Esophagus squamous epithelium (tissue), 4 donors: ENCODE results near the gene ST6GAL1.

Experiments
- POLR2A ChIP-seq, 4 donors: fragments of 450-650 bp; IDR thresholded peaks; one replicate each; pipeline ENCODE4 v1.6.1; 2017; ENCODE audit warnings: antibody characterized with exemption in 4 of 4, mild to moderate bottlenecking in 4 of 4, moderate library complexity in 3 of 4
- TF ChIP-seq, protein P1 (sequence below), 6 experiments: fragments of 450-650 bp in 4 of 6; fragments of 200-600 bp in 2 of 6; sonication (generic) in 2 of 6; IDR thresholded peaks; one replicate each; pipeline ENCODE4 v1.5.1; 2016 to 2019; ENCODE audit warnings: antibody characterized with exemption in 6 of 6, mild to moderate bottlenecking in 4 of 6, moderate library complexity in 4 of 6

DNA sequence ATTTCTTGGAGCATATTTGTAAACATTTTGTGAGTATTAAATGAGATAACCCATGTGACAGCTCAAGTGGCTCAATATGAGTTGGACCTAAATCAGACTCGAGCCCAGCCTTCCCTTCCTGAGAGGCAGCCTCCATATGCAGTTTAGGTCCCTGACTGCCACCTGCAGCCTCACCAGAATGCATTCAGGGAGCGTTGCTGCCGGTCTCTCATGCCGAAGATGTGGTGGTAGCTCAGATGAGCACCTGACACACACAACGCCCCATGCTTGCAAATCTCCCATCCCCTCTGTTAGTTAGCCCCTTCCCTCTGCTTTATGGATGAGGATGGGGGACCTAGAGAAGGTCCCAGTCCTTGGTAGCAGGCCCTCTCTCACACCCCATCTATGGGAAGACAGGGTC is 9.2 kb downstream of the ST6GAL1 start:
- TF ChIP-seq, protein P1, sequence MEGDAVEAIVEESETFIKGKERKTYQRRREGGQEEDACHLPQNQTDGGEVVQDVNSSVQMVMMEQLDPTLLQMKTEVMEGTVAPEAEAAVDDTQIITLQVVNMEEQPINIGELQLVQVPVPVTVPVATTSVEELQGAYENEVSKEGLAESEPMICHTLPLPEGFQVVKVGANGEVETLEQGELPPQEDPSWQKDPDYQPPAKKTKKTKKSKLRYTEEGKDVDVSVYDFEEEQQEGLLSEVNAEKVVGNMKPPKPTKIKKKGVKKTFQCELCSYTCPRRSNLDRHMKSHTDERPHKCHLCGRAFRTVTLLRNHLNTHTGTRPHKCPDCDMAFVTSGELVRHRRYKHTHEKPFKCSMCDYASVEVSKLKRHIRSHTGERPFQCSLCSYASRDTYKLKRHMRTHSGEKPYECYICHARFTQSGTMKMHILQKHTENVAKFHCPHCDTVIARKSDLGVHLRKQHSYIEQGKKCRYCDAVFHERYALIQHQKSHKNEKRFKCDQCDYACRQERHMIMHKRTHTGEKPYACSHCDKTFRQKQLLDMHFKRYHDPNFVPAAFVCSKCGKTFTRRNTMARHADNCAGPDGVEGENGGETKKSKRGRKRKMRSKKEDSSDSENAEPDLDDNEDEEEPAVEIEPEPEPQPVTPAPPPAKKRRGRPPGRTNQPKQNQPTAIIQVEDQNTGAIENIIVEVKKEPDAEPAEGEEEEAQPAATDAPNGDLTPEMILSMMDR (IDR thresholded peaks at IDR 0.05): no peak
- TF ChIP-seq POLR2A (IDR thresholded peaks at IDR 0.05): no peak
